IMR-90 (cell line): Measurements from ENCODE around the gene IFI30.

Experiments
- CEBPB ChIP-seq: IDR thresholded peaks from 2 replicates; pipeline ENCODE4 v1.6.1; 2012; ENCODE audit warnings: low read depth, low read length, improper control_type of control experiment
- CTCF ChIP-seq: conservative IDR thresholded peaks from 2 replicates; pipeline ENCODE4 v1.5.1; 2012; ENCODE audit warnings: mild to moderate bottlenecking, low read depth, low read length, improper control_type of control experiment
- FOS ChIP-seq: fragments of 150-350 bp; IDR thresholded peaks from 2 replicates; pipeline ENCODE4 v1.6.1; 2016; ENCODE audit warnings: low read depth, low read length
- MAFK ChIP-seq: IDR thresholded peaks from 2 replicates; pipeline ENCODE4 v1.6.1; 2012; ENCODE audit warnings: low read depth, low read length, improper control_type of control experiment
- NFE2L2 ChIP-seq: fragments of 150-350 bp; IDR thresholded peaks from 2 replicates; pipeline ENCODE4 v1.6.1; 2016; ENCODE audit warnings: low read depth, mild to moderate bottlenecking, low read length
- POLR2A ChIP-seq: IDR thresholded peaks from 2 replicates; pipeline ENCODE4 v1.6.1; 2012; ENCODE audit warnings: mild to moderate bottlenecking, low read depth, low read length
- RCOR1 ChIP-seq: IDR thresholded peaks from 2 replicates; pipeline ENCODE4 v1.6.1; 2012; ENCODE audit warnings: mild to moderate bottlenecking, low read length, improper control_type of control experiment; ENCODE audit not compliant: insufficient replicate concordance
- RFX5 ChIP-seq: IDR thresholded peaks from 2 replicates; pipeline ENCODE4 v1.8.0; 2012; ENCODE audit warnings: low read depth, mild to moderate bottlenecking, low read length, moderate library complexity
- SMC3 ChIP-seq: fragments of 150-350 bp; IDR thresholded peaks from 2 replicates; pipeline ENCODE4 v1.6.1; 2016; ENCODE audit warnings: low read depth, mild to moderate bottlenecking, antibody characterized with exemption, low read length, moderate library complexity
- USF2 ChIP-seq: fragments of 150-350 bp; IDR thresholded peaks from 2 replicates; pipeline ENCODE4 v1.6.1; 2017; ENCODE audit warnings: mild to moderate bottlenecking, antibody characterized with exemption, low read length, low read depth
- TF ChIP-seq, protein P1 (sequence below): fragments of 150-350 bp; IDR thresholded peaks from 2 replicates; pipeline ENCODE4 v1.6.1; 2016; ENCODE audit warnings: low read depth, mild to moderate bottlenecking, low read length, moderate library complexity, borderline replicate concordance

GRCh38 chr19:18159810-18160209, 13.8 kb upstream of the IFI30 start:
- TF ChIP-seq RFX5 (no peak), CTCF (no peak), MAFK (no peak), USF2 (no peak), POLR2A (no peak), SMC3 (no peak), RCOR1 (no peak), FOS (no peak), NFE2L2 (no peak), CEBPB (no peak)
- TF ChIP-seq, protein P1, sequence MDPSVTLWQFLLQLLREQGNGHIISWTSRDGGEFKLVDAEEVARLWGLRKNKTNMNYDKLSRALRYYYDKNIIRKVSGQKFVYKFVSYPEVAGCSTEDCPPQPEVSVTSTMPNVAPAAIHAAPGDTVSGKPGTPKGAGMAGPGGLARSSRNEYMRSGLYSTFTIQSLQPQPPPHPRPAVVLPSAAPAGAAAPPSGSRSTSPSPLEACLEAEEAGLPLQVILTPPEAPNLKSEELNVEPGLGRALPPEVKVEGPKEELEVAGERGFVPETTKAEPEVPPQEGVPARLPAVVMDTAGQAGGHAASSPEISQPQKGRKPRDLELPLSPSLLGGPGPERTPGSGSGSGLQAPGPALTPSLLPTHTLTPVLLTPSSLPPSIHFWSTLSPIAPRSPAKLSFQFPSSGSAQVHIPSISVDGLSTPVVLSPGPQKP, result no peak
